Muscle of leg (tissue), 11 donors: ENCODE data around the gene ZNF583. TPM values are rescaled to one million over a fixed set of nuclear protein-coding genes. Genes with fewer than 3 reads are reported as not detected.

Experiments used
- DNase-seq: peaks from one replicate; pipeline ENCODE4 v3.0.0; 2013
- H3K27ac ChIP-seq: one replicate; pipeline ENCODE4 v1.5.1; 2013; ENCODE audit warnings: mild to moderate bottlenecking, low read length, control low read depth
- H3K27me3 ChIP-seq: one replicate; pipeline ENCODE4 v1.6.1; 2013; ENCODE audit warnings: low read length; ENCODE audit not compliant: control insufficient read depth, insufficient read depth
- H3K36me3 ChIP-seq: one replicate; pipeline ENCODE4 v1.6.1; 2013; ENCODE audit warnings: low read length; ENCODE audit not compliant: control insufficient read depth, insufficient read depth
- H3K4me1 ChIP-seq: one replicate; pipeline ENCODE4 v1.6.1; 2013; ENCODE audit warnings: low read length; ENCODE audit not compliant: control insufficient read depth, insufficient read depth
- H3K4me3 ChIP-seq: one replicate; pipeline ENCODE4 v1.5.1; 2013; ENCODE audit warnings: low read length, control low read depth
- H3K9me3 ChIP-seq: replicated peaks from 2 replicates; pipeline ENCODE4 v1.6.1; 2013; ENCODE audit warnings: low read depth, low read length; ENCODE audit not compliant: control insufficient read depth
- WGBS: methylation state at CpG from one replicate; pipeline ENCODE4 v1.1.5; 2013; ENCODE audit warnings: missing lambda C conversion rate; ENCODE audit not compliant: insufficient coverage; 5-methylcytosine and 5-hydroxymethylcytosine counted together
- polyA plus RNA-seq, 8 donors: library from polyadenylated mRNA; unstranded; fragments of 120-200 nt; gene quantifications; one replicate each; pipeline versions ENCODE4 v1.2.1 to v1.2.3, GENCODE V29; 2013; ENCODE audit warnings: inconsistent platforms in 1 of 8, low replicate concordance in 1 of 8; ENCODE audit not compliant: insufficient read length in 8 of 8, insufficient read depth in 1 of 8
- total RNA-seq: library from RNA; stranded (reverse); fragments of 120-200 nt; gene quantifications from one replicate; pipeline ENCODE4 v1.2.4, GENCODE V29; 2013

ZNF583 gene
- total and polyA plus RNA-seq, 9 donors: 4.1 to 10.3 (median 6.9) TPM

- Histone ChIP-seq H3K27ac (no peak overlapping the region), H3K27me3 (no peaks in the 10 kb centered on the region), H3K4me1 (no peaks in the 10 kb centered on the region), H3K4me3 (no peak overlapping the region), H3K36me3 (peaks cover 8% of the 10 kb centered on the region), H3K9me3 (peaks cover 65% of the 10 kb centered on the region)
- DNase-seq: no peak
- no CpG with 5 or more reads among the region's 8 CpGs for WGBS
These were observed 37.2 kb downstream of the ZNF583 start for GRCh38 chr19:56441206-56441792.

- Histone ChIP-seq H3K27ac (no peak overlapping the region), H3K36me3 (peaks cover 27% of the 10 kb centered on the region), H3K4me1 (peaks cover 17% of the 10 kb centered on the region), H3K4me3 (no peak overlapping the region), H3K27me3 (no peaks in the 10 kb centered on the region), H3K9me3 (peaks cover 13% of the 10 kb centered on the region)
- no peak for DNase-seq
- no CpG with 5 or more reads among the region's 3 CpGs for WGBS
These were observed 70.2 kb downstream of the ZNF583 start for GRCh38 chr19:56474308-56474707.

DNA sequence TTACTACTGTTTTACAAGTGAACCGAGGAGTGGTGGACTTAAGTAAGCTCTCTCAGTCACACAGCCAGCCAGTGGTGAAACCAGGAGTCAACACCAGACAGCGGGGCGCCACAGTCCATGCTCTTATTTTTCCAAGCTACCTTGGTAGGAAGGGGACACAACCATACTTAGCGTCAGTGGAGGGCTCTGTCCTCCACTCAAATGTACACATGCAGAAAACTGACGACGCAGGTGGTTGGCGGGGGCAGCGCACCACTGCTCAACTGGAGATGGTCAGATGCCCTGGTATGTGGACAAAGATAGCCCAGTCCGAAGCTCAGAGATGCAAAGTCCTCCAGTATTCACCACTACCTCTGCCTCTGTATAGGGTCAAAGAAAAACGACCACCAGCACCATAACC is 72.0 kb downstream of the ZNF583 start:
- Histone ChIP-seq H3K4me1 (peaks cover 17% of the 10 kb centered on the region), H3K4me3 (no peak overlapping the region), H3K9me3 (peaks cover 5% of the 10 kb centered on the region), H3K36me3 (peaks cover 16% of the 10 kb centered on the region), H3K27me3 (no peaks in the 10 kb centered on the region), H3K27ac (no peak overlapping the region)
- no peak for DNase-seq
- WGBS: 100% methylated on average over 2 of the region's 10 CpGs

Other genes with a start within 250 kb of the ZNF583 start
- gene GALP, start 228.3 kb upstream of the ZNF583 start, total RNA-seq: not detected
- not detected for gene GALP, start 228.3 kb upstream of the ZNF583 start, polyA plus RNA-seq
- gene ZSCAN5B, start 206.5 kb upstream of the ZNF583 start, total RNA-seq: 0.09 TPM
- gene ZSCAN5B, start 206.5 kb upstream of the ZNF583 start, polyA plus RNA-seq: under 1 TPM in 1 of 8 donors, not detected in 7; 0.12 TPM
- gene ZSCAN5C, start 202.1 kb upstream of the ZNF583 start, total RNA-seq: not detected
- under 1 TPM in 1 of 8 donors, not detected in 7; 0.12 TPM for gene ZSCAN5C, start 202.1 kb upstream of the ZNF583 start, polyA plus RNA-seq
- gene EDDM13, start 131.6 kb upstream of the ZNF583 start, total RNA-seq: 0.27 TPM
- gene EDDM13, start 131.6 kb upstream of the ZNF583 start, polyA plus RNA-seq: 1 to 10 TPM in 6 of 8 donors, under 1 TPM in 2; 0.61 to 2.3 (median 1.3) TPM
- gene ZSCAN5A, start 89.5 kb upstream of the ZNF583 start, total RNA-seq: 8.7 TPM
- 1 to 10 TPM; 6.4 to 9.8 (median 7.2) TPM for gene ZSCAN5A, start 89.5 kb upstream of the ZNF583 start, polyA plus RNA-seq
- 5.3 TPM for gene ZNF582, start 10.8 kb upstream of the ZNF583 start, total RNA-seq
- gene ZNF582, start 10.8 kb upstream of the ZNF583 start, polyA plus RNA-seq: 1 to 10 TPM; 4.1 to 5.6 (median 4.8) TPM
- gene ZNF667, start 73.0 kb downstream of the ZNF583 start, total RNA-seq: 8.1 TPM
- gene ZNF667, start 73.0 kb downstream of the ZNF583 start, polyA plus RNA-seq: 10 to 100 TPM in 3 of 8 donors, 1 to 10 TPM in 5; 6.8 to 11.4 (median 9.1) TPM
- 7.6 TPM for gene ZNF471, start 103.5 kb downstream of the ZNF583 start, total RNA-seq
- 10 to 100 TPM in 4 of 8 donors, 1 to 10 TPM in 4; 7.6 to 19.0 (median 11.1) TPM for gene ZNF471, start 103.5 kb downstream of the ZNF583 start, polyA plus RNA-seq
- gene ZFP28, start 134.6 kb downstream of the ZNF583 start, total RNA-seq: 9.0 TPM
- gene ZFP28, start 134.6 kb downstream of the ZNF583 start, polyA plus RNA-seq: 10 to 100 TPM in 2 of 8 donors, 1 to 10 TPM in 6; 7.8 to 11.9 (median 8.7) TPM
- 5.5 TPM for gene ZNF470, start 163.1 kb downstream of the ZNF583 start, total RNA-seq
- gene ZNF470, start 163.1 kb downstream of the ZNF583 start, polyA plus RNA-seq: 1 to 10 TPM; 3.4 to 5.8 (median 4.5) TPM
- 6.3 TPM for gene ZNF71, start 191.0 kb downstream of the ZNF583 start, total RNA-seq
- gene ZNF71, start 191.0 kb downstream of the ZNF583 start, polyA plus RNA-seq: 1 to 10 TPM; 6.4 to 8.6 (median 7.5) TPM
- gene SMIM17, start 238.8 kb downstream of the ZNF583 start, total RNA-seq: 0.93 TPM
- gene SMIM17, start 238.8 kb downstream of the ZNF583 start, polyA plus RNA-seq: 1 to 10 TPM in 6 of 8 donors, under 1 TPM in 2; 0.85 to 2.6 (median 1.3) TPM